HepG2 (cell line): ENCODE results near the gene GTF2A1. TPM values are rescaled to one million over a fixed set of nuclear protein-coding genes. Genes with fewer than 3 reads are reported as not detected.
A peak's percentile ranks its signal among the peaks of the same experiment; 100 is the strongest.

Experiments used
- BRF2 ChIP-seq: sonication (generic); formaldehyde crosslinking; IDR thresholded peaks from 2 replicates; pipeline ENCODE4 v1.8.1; 2022; ENCODE audit warnings: mild to moderate bottlenecking, missing genetic modification reagents
- ELK4 ChIP-seq: sonication (generic); formaldehyde crosslinking; IDR thresholded peaks from 2 replicates; pipeline ENCODE4 v1.9.0; 2021; ENCODE audit warnings: missing genetic modification reagents, borderline replicate concordance
- HMG20A ChIP-seq: IDR thresholded peaks from 2 replicates; pipeline ENCODE4 v1.6.1; 2016; ENCODE audit warnings: borderline replicate concordance
- KAT7 ChIP-seq: IDR thresholded peaks from 2 replicates; pipeline ENCODE4 v1.6.1; 2018; ENCODE audit warnings: borderline replicate concordance, missing compliant biosample characterization
- MTA1 ChIP-seq: sonication (generic); formaldehyde crosslinking; IDR thresholded peaks from 2 replicates; pipeline ENCODE4 v1.4.0; 2020; ENCODE audit warnings: missing genetic modification reagents, mild to moderate bottlenecking, borderline replicate concordance
- TAF15 ChIP-seq: fragments of 200-400 bp; formaldehyde crosslinking; IDR thresholded peaks from one replicate; pipeline ENCODE4 v1.6.1; 2018; ENCODE audit warnings: mild to moderate bottlenecking, low read depth, low read length; ENCODE audit not compliant: poor library complexity, severe bottlenecking
- THAP9 ChIP-seq: sonication (generic); formaldehyde crosslinking; IDR thresholded peaks from 2 replicates; pipeline ENCODE4; 2020; ENCODE audit warnings: missing genetic modification reagents, mild to moderate bottlenecking, borderline replicate concordance
- ZBTB2 ChIP-seq: sonication (generic); formaldehyde crosslinking; IDR thresholded peaks from 2 replicates; pipeline ENCODE4 v1.8.0; 2022; ENCODE audit warnings: low read depth, missing genetic modification reagents
- ZNF253 ChIP-seq: sonication (generic); formaldehyde crosslinking; IDR thresholded peaks from 2 replicates; pipeline ENCODE4 v1.8.0; 2022; ENCODE audit warnings: mild to moderate bottlenecking, missing genetic modification reagents, borderline replicate concordance
- ZNF550 ChIP-seq: sonication (generic); formaldehyde crosslinking; IDR thresholded peaks from 2 replicates; pipeline ENCODE4 v1.4.0; 2020; ENCODE audit warnings: mild to moderate bottlenecking, missing genetic modification reagents, borderline replicate concordance
- ZNF646 ChIP-seq: sonication (generic); formaldehyde crosslinking; IDR thresholded peaks from 2 replicates; pipeline ENCODE4 v1.9.0; 2021; ENCODE audit warnings: mild to moderate bottlenecking, missing genetic modification reagents
- polyA plus RNA-seq, 8 experiments: library from polyadenylated mRNA; depleted of rRNA in 3 of 8; stranded (reverse) in 7 of 8; unstranded in 1 of 8; fragments of >200 nt; fragmentation: Illumina TruSeq in 4 of 8; extraction: Trizol in 4 of 8; gene quantifications; 2 replicates each; pipeline versions ENCODE4 v1.2.1 to v1.2.3, GENCODE V29; 2011 to 2016; ENCODE audit warnings: low read depth in 4 of 8, missing spikeins in 1 of 8, mixed read lengths in 1 of 8; ENCODE audit not compliant: insufficient read depth in 1 of 8
- total RNA-seq, 5 experiments: library from RNA; depleted of rRNA; stranded (reverse); fragments of >200 nt; fragmentation: Illumina TruSeq; extraction: Trizol; gene quantifications; 2 replicates each; pipeline ENCODE4 v1.2.3, GENCODE V29; 2016; ENCODE audit warnings: low read depth in 1 of 5

Gene GTF2A1
- total and polyA plus RNA-seq, 2 of the 13 experiments (the other 11 are each of a cell fraction or from before 2014, with no cell fraction given) = 14.9 to 17.5 TPM

GRCh38 chr14:81170104-81170828 is 50.5 kb downstream of the GTF2A1 start (continued):
- TF ChIP-seq ZNF646 (no peak), ZNF253 (CRISPR knock-in tag) (no peak), ZBTB2 (CRISPR knock-in tag) (no peak), KAT7 (CRISPR knock-in tag) (peak; percentile 72; the same call in 1 of the 2 replicates), HMG20A (no peak), ZNF550 (CRISPR knock-in tag) (no peak), MTA1 (CRISPR knock-in tag) (peak; percentile 86; the same call in 1 of the 2 replicates), TAF15 (no peak), THAP9 (CRISPR knock-in tag) (peak; percentile 66; the same call in 1 of the 2 replicates), ELK4 (CRISPR knock-in tag) (no peak), BRF2 (CRISPR knock-in tag) (no peak)
